ENCODE results near the gene ZNF608.

Gene ZNF608

DNA sequence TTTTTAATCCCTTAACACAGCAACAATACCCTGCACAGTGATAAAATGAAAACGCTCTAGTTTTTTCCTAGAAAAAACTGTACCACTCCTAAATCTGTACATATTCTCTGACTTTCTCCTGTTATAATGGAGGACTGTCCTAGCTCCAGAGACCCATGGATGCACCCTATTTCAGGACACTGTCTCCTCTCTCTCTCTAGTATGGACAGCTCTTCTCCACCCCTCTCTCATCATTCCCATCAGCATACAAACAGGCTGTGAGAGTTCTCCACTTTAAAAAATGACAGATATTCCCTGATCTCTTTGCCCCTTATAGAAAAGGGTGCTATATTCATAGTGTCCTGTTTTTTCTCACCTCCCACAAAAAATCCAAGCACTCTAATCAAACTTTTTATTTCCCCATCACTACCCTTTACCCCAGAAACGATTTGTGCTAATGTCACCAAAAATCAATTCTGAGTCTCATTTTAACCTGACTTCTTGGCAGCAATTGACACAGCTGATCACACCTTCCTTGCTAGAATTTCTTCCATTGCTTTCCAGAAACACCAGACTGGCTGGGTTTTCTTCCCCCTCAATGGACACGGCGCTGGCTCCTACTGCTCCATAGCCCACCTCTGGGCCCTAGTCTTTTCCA is 20.7 kb downstream of the ZNF608 start:
- no peak for DNase-seq (ENCODE audit: low read depth in 1 of 2, low spot score in 1 of 2)
- Histone ChIP-seq H3K27ac (replicated peaks) (no peak overlapping the region), H3K27me3 (ENCODE audit: insufficient read depth, poor library complexity, severe bottlenecking) (no peaks in the 10 kb centered on the region), H3K4me3 (replicated peaks; ENCODE audit: insufficient read depth, low read length) (no peak overlapping the region)
- TF ChIP-seq, protein P1, sequence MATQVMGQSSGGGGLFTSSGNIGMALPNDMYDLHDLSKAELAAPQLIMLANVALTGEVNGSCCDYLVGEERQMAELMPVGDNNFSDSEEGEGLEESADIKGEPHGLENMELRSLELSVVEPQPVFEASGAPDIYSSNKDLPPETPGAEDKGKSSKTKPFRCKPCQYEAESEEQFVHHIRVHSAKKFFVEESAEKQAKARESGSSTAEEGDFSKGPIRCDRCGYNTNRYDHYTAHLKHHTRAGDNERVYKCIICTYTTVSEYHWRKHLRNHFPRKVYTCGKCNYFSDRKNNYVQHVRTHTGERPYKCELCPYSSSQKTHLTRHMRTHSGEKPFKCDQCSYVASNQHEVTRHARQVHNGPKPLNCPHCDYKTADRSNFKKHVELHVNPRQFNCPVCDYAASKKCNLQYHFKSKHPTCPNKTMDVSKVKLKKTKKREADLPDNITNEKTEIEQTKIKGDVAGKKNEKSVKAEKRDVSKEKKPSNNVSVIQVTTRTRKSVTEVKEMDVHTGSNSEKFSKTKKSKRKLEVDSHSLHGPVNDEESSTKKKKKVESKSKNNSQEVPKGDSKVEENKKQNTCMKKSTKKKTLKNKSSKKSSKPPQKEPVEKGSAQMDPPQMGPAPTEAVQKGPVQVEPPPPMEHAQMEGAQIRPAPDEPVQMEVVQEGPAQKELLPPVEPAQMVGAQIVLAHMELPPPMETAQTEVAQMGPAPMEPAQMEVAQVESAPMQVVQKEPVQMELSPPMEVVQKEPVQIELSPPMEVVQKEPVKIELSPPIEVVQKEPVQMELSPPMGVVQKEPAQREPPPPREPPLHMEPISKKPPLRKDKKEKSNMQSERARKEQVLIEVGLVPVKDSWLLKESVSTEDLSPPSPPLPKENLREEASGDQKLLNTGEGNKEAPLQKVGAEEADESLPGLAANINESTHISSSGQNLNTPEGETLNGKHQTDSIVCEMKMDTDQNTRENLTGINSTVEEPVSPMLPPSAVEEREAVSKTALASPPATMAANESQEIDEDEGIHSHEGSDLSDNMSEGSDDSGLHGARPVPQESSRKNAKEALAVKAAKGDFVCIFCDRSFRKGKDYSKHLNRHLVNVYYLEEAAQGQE (IDR thresholded peaks at IDR 0.05; ENCODE audit: insufficient replicate concordance, low read depth), result no peak
- TF ChIP-seq, protein P2, sequence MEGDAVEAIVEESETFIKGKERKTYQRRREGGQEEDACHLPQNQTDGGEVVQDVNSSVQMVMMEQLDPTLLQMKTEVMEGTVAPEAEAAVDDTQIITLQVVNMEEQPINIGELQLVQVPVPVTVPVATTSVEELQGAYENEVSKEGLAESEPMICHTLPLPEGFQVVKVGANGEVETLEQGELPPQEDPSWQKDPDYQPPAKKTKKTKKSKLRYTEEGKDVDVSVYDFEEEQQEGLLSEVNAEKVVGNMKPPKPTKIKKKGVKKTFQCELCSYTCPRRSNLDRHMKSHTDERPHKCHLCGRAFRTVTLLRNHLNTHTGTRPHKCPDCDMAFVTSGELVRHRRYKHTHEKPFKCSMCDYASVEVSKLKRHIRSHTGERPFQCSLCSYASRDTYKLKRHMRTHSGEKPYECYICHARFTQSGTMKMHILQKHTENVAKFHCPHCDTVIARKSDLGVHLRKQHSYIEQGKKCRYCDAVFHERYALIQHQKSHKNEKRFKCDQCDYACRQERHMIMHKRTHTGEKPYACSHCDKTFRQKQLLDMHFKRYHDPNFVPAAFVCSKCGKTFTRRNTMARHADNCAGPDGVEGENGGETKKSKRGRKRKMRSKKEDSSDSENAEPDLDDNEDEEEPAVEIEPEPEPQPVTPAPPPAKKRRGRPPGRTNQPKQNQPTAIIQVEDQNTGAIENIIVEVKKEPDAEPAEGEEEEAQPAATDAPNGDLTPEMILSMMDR (IDR thresholded peaks at IDR 0.05; ENCODE audit: insufficient read depth, low read length), result no peak
- TF ChIP-seq GABPA (IDR thresholded peaks at IDR 0.05; ENCODE audit: low read depth), result no peak
- no peak for TF ChIP-seq SPI1 (IDR thresholded peaks at IDR 0.05; ENCODE audit: borderline replicate concordance, low read depth)
- TF ChIP-seq POLR2AphosphoS5 (IDR thresholded peaks at IDR 0.05; ENCODE audit: low read depth), result no peak

DNA sequence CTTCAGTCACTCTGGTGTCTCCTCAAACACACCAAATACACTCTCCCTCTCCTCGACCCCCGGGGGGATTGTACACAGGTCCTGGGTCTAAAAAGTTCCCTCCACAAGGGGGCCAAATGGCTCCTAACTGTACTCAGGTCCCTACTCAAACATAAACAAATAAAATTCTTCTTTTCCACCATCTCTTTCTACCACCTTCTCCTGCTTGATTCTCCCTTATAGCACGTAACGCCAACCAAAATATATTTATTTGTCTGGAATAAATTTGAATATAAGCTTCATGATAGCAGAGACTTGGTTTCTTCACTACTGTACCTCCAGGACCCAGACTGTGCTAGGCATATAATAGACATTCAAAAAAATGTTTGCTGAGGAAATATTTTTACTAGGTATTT is 21.4 kb downstream of the ZNF608 start:
- TF ChIP-seq GABPA (IDR thresholded peaks at IDR 0.05; ENCODE audit: low read depth) (no peak), POLR2AphosphoS5 (IDR thresholded peaks at IDR 0.05; ENCODE audit: low read depth) (no peak), SPI1 (IDR thresholded peaks at IDR 0.05; ENCODE audit: borderline replicate concordance, low read depth) (no peak)
- TF ChIP-seq, protein P2 (IDR thresholded peaks at IDR 0.05; ENCODE audit: insufficient read depth, low read length), result no peak
- TF ChIP-seq, protein P1 (IDR thresholded peaks at IDR 0.05; ENCODE audit: insufficient replicate concordance, low read depth), result no peak
- no peak for DNase-seq (ENCODE audit: low read depth in 1 of 2, low spot score in 1 of 2)
- Histone ChIP-seq H3K4me3 (replicated peaks; ENCODE audit: insufficient read depth, low read length) (no peak overlapping the region), H3K27me3 (ENCODE audit: insufficient read depth, poor library complexity, severe bottlenecking) (no peaks in the 10 kb centered on the region), H3K27ac (replicated peaks) (no peak overlapping the region)

DNA sequence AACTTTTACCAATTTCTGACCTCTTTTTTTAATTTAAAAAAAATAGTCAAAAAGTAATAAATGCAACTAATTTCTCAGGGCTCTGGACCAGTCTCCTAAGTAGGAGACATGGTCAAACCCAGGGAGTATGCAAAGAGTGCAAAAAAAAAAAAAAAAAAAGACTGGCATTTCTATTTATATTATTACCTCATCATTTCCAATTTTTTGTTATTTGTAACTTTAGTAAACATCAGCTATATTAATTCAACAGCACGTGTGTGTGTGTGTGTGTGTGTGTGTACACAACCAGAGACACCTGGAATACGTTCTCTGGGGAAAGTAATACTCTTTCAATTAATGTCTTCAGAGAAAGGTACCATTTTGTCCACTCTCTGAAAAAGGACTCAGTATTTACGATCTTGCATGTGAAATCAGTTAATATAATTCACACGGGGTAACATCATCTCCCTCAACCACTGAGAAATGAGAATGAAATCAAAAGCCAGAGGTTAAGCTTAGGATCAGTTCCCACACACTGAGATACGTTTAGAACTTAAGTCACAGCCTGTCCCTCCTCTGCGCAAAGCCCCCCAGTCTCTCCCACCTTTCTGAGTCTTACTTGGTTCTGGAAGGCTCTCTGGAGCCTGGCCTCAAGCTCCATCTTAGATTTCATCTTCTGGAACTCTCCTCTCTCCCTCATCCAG is 21.9 kb downstream of the ZNF608 start:
- Histone ChIP-seq H3K27me3 (ENCODE audit: insufficient read depth, poor library complexity, severe bottlenecking) (no peaks in the 10 kb centered on the region), H3K4me3 (replicated peaks; ENCODE audit: insufficient read depth, low read length) (no peak overlapping the region), H3K27ac (replicated peaks) (no peak overlapping the region)
- TF ChIP-seq SPI1 (IDR thresholded peaks at IDR 0.05; ENCODE audit: borderline replicate concordance, low read depth), result no peak
- TF ChIP-seq, protein P1 (IDR thresholded peaks at IDR 0.05; ENCODE audit: insufficient replicate concordance, low read depth), result no peak
- DNase-seq (ENCODE audit: low read depth in 1 of 2, low spot score in 1 of 2), result no peak

Data from HL-60 (cell line).